HG02973 (cell line): ENCODE results near the gene ETV1.
"Not testable (repeated sequence)": the region's sequence is repeated elsewhere in the genome, so short reads cannot be mapped to it uniquely, and the experiment has no call there.

Experiments
- ATAC-seq: cut with Tn5 transposase; IDR thresholded peaks from one replicate; pipeline ENCODE4 v1.9.1; 2021; ENCODE audit warnings: moderate library complexity; ENCODE audit not compliant: unreplicated experiment

Gene ETV1

GRCh38 chr7:13933091-13933490, 56.4 kb downstream of the ETV1 start:
- no peak for ATAC-seq

- no peak for ATAC-seq
These were observed 57.3 kb downstream of the ETV1 start for GRCh38 chr7:13932131-13932530.

GRCh38 chr7:13921062-13921461, 68.4 kb downstream of the ETV1 start:
- ATAC-seq: no peak

DNA sequence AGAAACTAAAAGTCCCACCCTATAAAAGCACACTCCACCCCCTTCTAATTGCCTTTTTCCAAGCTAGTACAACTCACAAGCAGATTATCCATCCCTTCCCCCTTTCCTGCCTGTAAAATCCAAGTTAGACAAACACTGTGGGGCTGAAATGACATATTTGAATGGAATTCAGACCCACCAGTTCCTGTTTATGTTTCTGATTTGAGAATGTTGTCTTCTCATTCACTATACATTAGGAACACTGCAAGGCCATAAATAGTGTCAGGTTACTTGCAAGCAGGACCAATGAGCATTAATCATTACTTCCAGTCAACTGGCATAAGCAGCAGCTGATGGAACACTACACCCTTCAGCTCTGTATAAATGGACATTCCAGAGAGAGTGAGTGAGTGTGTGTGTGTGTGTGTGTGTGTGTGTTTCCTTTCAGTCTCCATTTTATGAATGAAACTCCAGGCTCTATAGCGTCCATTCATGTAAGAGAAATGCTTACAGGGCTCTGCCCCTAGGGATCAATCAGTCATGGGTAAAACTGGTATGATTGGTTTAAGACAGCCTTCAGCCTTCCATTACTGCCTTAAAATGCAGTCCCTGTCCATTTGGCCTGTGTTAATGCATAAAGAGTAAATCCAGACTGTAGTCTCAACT, 69.3 kb downstream of the ETV1 start:
- no peak for ATAC-seq

- ATAC-seq: not testable (repeated sequence)
These were observed 71.1 kb downstream of the ETV1 start for GRCh38 chr7:13918333-13918732.

- not testable (repeated sequence) for ATAC-seq
These were observed 72.4 kb downstream of the ETV1 start for GRCh38 chr7:13917103-13917502.

DNA sequence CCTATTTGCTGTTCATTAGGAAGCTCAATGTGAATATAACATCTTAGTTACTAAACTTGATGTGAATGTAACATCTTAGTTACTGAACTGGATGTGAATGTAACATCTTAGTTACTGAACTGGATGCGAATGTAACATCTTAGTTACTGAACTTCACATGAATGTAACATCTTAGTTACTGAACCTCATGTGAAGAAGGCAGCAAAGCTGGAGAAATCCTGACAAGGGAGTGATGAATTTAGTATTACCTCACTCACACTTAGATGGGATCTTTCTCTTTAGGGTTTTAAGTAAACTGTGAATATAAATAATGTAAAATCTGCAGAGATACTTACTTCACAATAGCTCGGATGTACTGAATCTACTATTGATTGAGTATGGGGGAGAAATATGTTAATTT, 73.6 kb downstream of the ETV1 start:
- ATAC-seq: no peak

DNA sequence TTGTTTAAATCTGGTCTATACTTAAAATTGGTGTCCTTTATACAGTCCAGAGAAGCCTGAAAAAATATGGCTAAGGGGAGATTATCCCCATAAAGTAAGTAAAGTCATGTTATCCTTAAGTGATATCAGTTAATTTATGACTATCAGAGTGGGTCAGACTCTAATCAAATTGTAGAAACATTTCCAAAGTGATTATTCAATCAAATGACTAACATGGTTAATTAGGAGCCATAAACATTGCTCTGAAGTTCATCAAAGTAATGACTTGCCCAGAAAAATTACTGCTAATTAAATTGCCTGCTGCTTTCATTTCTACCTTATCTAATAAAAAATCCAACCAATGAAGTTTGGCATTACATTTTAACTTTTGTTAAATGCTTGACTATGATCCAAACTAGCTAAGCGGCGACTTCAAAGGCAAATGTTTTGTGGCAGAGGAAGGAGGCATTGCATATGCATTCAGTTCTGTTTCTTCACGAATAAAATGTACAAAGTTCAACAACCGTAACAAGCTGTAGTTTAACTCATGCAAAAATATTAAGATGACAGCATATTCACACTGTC, 76.7 kb downstream of the ETV1 start:
- ATAC-seq: no peak

- ATAC-seq: no peak
These were observed 77.6 kb downstream of the ETV1 start for GRCh38 chr7:13911909-13912308.

- no peak for ATAC-seq
These were observed 78.5 kb downstream of the ETV1 start for GRCh38 chr7:13910805-13911551.

GRCh38 chr7:13908667-13909397, 80.6 kb downstream of the ETV1 start:
- ATAC-seq: no peak

DNA sequence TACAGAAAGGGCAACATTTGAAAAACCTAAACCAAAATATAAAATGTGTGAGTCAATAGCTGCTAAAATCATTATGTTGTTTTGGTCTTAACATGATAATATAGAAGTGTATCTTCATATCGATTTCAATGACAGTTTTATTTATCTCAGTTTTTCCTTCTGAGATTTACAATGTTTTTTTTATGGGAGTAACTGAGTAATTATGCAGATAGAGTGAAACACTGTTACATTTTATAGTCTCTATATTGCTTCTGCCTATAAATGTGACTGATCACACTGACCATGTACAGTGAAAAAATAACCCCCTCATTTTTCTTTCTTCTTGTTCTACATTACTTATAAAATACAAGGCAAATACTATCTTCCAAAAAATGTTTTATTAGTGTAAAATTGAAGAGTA, 81.6 kb downstream of the ETV1 start:
- ATAC-seq: no peak

- ATAC-seq: no peak
These were observed 84.8 kb downstream of the ETV1 start for GRCh38 chr7:13904689-13905088.

GRCh38 chr7:13904007-13904406, 85.5 kb downstream of the ETV1 start:
- ATAC-seq: no peak

DNA sequence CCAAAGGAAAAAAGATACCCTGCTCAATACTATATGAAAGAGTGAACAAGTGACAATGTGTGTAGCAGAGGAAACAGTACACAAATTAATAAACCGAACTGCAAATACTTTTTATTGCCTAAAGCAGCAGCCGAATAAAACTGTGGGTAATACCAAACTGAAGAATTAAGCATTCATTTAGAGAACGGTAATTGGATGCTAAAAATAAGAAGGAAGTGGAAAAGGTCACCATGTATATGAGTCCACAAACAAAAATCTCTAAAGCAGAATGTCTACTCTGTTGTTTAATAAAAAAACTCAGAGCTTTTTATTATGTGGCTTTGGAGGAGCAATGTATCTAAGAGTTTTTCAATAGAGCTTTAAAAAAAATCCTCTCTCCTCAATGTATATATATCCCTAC, 87.9 kb downstream of the ETV1 start:
- ATAC-seq: no peak

DNA sequence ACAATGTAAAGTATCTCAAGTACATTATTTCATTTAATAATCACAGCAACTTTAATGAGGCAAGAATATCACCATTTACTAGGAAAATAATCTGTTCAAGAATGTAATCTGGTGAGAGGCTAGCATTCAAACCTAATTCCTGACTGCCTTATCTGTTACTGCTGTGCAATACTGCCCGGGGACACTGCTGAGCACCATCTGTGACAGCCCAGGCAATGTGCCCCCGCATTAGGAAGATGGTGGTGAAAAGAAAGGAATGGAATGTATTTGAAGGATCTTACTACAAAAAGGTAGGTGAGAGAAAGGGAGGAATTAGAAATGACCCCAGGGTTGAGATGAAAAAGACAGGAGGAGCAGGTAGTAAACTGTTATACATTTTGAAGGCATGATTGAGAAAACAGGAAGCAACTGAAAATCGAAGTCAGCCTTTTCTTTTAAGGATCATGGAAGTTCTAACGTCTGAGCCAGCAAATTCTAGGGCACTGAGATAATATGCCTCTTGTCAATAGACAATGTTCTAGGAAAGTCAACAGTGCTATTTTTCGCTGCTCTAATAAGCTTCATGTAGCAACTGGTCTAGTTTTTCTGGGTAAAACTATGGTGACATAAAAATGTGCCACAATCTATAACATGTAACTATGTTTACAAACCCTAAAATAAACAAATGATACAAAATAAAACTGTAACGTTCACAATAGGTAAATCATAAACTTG, 90.4 kb downstream of the ETV1 start:
- ATAC-seq: no peak

DNA sequence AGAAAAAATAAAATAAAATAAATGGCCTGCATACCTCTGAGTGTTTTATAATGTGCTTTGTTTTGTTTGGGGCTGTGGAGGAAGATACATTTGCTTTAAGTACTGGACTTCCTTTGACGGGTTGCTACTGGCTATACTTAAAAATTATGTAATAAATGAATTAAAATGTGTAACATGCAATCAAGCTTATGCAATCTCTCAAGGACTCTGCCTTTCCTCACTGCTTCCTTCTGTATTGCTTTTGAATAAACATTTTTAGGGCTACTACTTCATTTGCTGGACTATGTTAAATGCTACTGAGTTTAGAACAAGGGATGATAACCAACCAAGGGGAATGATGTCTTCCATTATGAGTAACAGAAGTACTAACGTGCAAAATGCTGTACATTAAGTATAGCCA, 91.6 kb downstream of the ETV1 start:
- no peak for ATAC-seq

DNA sequence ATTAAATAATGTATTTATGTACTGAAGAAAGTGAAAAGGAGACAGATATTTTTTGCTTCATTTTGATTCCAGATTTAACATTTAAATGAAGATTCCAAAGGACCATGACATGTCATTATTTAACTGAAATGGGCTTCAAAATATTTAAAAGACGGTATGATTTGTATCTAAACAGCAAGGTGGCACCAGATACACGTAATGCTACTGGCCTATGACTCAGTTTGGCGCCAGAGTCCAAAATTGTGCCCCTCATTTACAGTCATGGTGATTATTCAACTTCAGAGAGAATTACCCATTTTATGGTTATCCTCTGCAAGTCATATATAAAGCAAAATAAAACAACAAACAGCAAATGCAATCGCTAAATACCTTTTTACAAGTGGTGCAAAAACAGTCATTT, 94.5 kb downstream of the ETV1 start:
- no peak for ATAC-seq

DNA sequence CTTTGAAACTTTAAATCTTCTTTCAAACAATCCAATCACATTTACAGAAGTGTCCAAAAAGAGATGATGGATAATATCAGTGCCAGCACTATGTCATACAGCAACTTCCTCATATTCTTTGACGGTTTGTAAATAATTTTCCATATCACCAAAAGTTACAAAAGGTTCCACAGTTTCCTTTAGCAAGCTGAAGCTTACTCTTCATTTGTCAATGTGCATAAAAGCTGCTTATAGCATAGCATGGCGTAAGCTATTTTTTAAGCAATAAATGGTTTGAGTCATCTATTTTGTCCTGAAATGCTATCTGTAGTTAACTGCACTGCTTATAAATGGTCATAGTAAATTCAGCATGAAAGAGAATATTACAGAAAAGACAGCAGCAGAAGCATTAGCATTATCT, 95.1 kb downstream of the ETV1 start:
- no peak for ATAC-seq

DNA sequence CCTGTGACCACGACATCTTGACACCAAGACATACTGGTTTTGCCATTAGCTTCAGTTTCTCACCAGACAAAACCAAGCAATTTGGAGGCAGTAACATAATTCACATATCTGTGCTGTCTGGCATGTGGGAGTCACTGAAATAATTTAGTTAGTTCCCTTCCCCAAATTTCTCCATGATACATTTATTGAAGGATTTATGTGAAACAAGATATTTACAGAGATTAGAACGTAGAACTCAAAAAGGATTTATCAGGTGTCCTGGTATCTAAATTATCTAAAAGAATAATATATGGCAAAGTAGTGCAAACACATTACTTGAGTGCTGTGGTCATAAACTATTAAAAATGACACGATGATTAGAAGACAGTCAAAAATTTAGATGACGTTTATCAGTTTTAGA, 98.7 kb downstream of the ETV1 start:
- no peak for ATAC-seq

DNA sequence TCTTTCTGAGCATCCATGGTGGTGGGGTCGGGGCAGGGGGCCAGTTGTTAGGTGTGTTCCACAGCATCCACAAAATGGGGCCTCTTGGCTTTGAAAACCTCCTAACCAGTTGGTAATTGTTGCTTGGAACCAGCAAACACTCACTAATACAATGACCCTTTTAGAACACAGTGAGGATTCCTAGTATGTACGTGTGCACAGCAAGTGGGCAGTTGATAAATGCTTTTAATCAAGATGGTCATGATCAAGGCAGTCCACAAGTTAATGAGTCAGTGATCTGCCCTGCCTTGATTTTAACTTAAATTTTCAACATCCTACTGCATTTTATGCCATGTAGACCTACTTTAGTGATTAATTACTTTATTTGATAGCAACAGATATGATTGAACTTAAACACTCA, 103.1 kb downstream of the ETV1 start:
- no peak for ATAC-seq
